Progenitor cell of endocrine pancreas (in vitro differentiated cells): Measurements from ENCODE around the gene OR10G7. TPM values are rescaled to one million over a fixed set of nuclear protein-coding genes. Genes with fewer than 3 reads are reported as not detected.

ENCODE experiments used
- DNase-seq: peaks from one replicate; pipeline ENCODE4 v3.0.0; 2021; ENCODE audit warnings: low spot score; ENCODE audit not compliant: unreplicated experiment
- H3K27ac Mint-ChIP-seq: 2 replicates; pipeline ENCODE4 v1.8.0; 2021; ENCODE audit warnings: mild to moderate bottlenecking, moderate library complexity, mixed read lengths
- H3K27me3 Mint-ChIP-seq: 2 replicates; pipeline ENCODE4 v1.8.0; 2021; ENCODE audit warnings: mixed read lengths
- H3K36me3 Mint-ChIP-seq: 2 replicates; pipeline ENCODE4 v1.8.0; 2022; ENCODE audit warnings: mixed read lengths; ENCODE audit not compliant: insufficient read depth
- H3K4me1 Mint-ChIP-seq: 2 replicates; pipeline ENCODE4 v1.8.0; 2021; ENCODE audit warnings: low read depth, mixed read lengths
- H3K4me3 Mint-ChIP-seq: 2 replicates; pipeline ENCODE4 v1.8.0; 2021; ENCODE audit warnings: low read depth, mild to moderate bottlenecking, moderate library complexity, mixed read lengths
- H3K9me3 Mint-ChIP-seq: 2 replicates; pipeline ENCODE4 v1.8.0; 2021; ENCODE audit warnings: low read depth, mixed read lengths
- CTCF ChIP-seq: fragments of 200-600 bp; sonication (generic); IDR thresholded peaks from one replicate; pipeline ENCODE4 v1.5.0; 2021; ENCODE audit warnings: antibody characterized with exemption, mild to moderate bottlenecking; ENCODE audit not compliant: unreplicated experiment
- long read RNA-seq: library from polyadenylated mRNA; unstranded; transcript quantifications from one replicate; pipeline ENCODE4 v2.0.0, GENCODE V29; 2020
- total RNA-seq: library from RNA; stranded (reverse); gene quantifications from 2 replicates; pipeline ENCODE4 v1.2.1, GENCODE V29; 2021

The OR10G7 gene
- total RNA-seq = not detected in 2 replicates
- long read RNA-seq = 0 reads

- H3K27me3 Mint-ChIP-seq = no peaks in the 10 kb centered on the region
- H3K36me3 Mint-ChIP-seq = no peaks in the 10 kb centered on the region
- H3K4me1 Mint-ChIP-seq = no peaks in the 10 kb centered on the region
- no peak for DNase-seq
- no peak for TF ChIP-seq CTCF
- H3K4me3 Mint-ChIP-seq = no peak within 1 kb of the TSS
- H3K27ac Mint-ChIP-seq = no peak within 1 kb of the TSS
- no peaks in the 10 kb centered on the region for H3K9me3 Mint-ChIP-seq
Measured at GRCh38 chr11:124041254-124041653, at the start of gene OR10G7. Gene OR10G7, minus strand, starts transcription at chr11:124041325. Its CDS starts 2,324 bp downstream, at chr11:124039001.

- TF ChIP-seq CTCF = no peak
- no peaks in the 10 kb centered on the region for H3K36me3 Mint-ChIP-seq
- no peak overlapping the region for H3K4me3 Mint-ChIP-seq
- no peaks in the 10 kb centered on the region for H3K9me3 Mint-ChIP-seq
- H3K27me3 Mint-ChIP-seq = peaks cover 18% of the 10 kb centered on the region
- no peak for DNase-seq
- no peaks in the 10 kb centered on the region for H3K4me1 Mint-ChIP-seq
- H3K27ac Mint-ChIP-seq = no peak overlapping the region
Measured at GRCh38 chr11:124085997-124086846, 45.1 kb upstream of the OR10G7 start.

- no peak overlapping the region for H3K4me3 Mint-ChIP-seq
- no peaks in the 10 kb centered on the region for H3K4me1 Mint-ChIP-seq
- no peaks in the 10 kb centered on the region for H3K36me3 Mint-ChIP-seq
- no peaks in the 10 kb centered on the region for H3K9me3 Mint-ChIP-seq
- no peak for DNase-seq
- H3K27ac Mint-ChIP-seq = no peak overlapping the region
- TF ChIP-seq CTCF = no peak
- H3K27me3 Mint-ChIP-seq = peaks cover 19% of the 10 kb centered on the region
Measured at GRCh38 chr11:124085583-124085982, 44.5 kb upstream of the OR10G7 start.

GRCh38 chr11:124082371-124082770, 41.2 kb upstream of the OR10G7 start:
- Mint-ChIP-seq H3K36me3 (no peaks in the 10 kb centered on the region), H3K27ac (no peak overlapping the region), H3K9me3 (no peaks in the 10 kb centered on the region), H3K27me3 (peaks cover 20% of the 10 kb centered on the region), H3K4me1 (peaks cover 10% of the 10 kb centered on the region), H3K4me3 (no peak overlapping the region)
- no peak for DNase-seq
- no peak for TF ChIP-seq CTCF

- no peak for TF ChIP-seq CTCF
- DNase-seq = no peak
- H3K27ac Mint-ChIP-seq = no peak overlapping the region
Measured at GRCh38 chr11:124081483-124081882, 40.4 kb upstream of the OR10G7 start.

More at GRCh38 chr11:124081483-124081882, 40.4 kb upstream of the OR10G7 start:
- H3K36me3 Mint-ChIP-seq = no peaks in the 10 kb centered on the region
- peaks cover 10% of the 10 kb centered on the region for H3K4me1 Mint-ChIP-seq
- H3K9me3 Mint-ChIP-seq = no peaks in the 10 kb centered on the region
- H3K27me3 Mint-ChIP-seq = peaks cover 21% of the 10 kb centered on the region
- no peak overlapping the region for H3K4me3 Mint-ChIP-seq
